A204.1 (cell line): ENCODE data around the gene PER2.

ENCODE experiments used
- FAIRE-seq: peaks from 2 replicates; lab custom pipeline; 2012; peaks lifted over from hg19 to GRCh38; lab: Jason Lieb, UNC

The PER2 gene

GRCh38 chr2:238225911-238226697 lies 62.3 kb downstream of the PER2 start:
- no peak for FAIRE-seq

DNA sequence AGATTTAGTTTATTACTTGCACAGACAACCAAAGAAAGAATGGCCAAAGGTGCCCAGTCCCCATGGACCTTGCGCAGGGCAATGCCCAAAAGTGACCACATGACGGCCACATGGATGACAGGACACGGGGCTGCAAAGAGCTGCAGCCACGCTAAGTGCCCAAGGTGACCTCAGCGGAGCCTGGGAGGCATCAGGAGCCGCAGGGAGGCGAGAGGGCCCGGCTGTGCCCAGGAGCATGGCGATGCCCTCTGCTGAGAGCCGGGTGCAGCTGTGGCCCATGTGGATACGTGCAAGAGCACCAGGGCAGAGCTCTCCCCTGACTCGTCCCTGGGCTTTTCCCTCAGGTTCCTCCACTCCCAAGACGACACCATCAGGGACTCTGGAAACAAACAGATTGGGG lies 63.3 kb downstream of the PER2 start:
- no peak for FAIRE-seq

DNA sequence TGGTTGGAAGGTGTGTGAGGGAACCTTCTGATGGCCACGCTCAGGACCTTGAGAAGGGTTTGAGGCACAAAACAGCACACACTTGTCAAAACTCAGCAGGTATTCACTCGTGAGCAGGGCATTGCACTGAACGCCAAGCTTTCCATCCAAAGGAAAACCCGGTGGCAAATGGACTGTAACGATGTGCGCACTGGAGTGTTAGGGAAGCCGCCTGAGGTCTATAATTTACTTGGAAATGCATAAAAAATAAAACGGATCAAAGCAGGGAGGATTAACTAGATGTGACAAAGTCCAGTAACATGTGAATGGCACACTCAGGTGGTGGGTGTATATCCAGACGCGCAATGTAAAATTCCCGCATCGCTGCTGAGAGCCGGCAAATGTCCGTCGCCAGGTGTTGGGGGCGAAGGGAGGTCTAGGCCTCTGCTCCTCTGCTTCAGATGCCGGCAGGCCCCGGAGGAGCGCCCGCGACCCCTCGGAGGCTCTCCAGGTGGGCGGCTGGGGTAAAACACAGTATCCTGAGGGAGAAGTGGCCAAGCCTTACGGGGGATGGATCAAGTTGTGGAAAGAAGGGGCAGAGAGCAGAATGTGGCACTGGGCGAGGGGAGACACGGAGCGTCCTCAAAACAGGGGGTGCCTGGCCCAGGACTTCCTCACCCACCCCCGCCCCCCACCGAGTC lies 63.9 kb downstream of the PER2 start:
- FAIRE-seq = no peak

GRCh38 chr2:238220892-238221521 lies 67.4 kb downstream of the PER2 start:
- FAIRE-seq = peak; percentile 23

- FAIRE-seq = no peak
These were observed 68.0 kb downstream of the PER2 start for GRCh38 chr2:238220274-238220891.

- no peak for FAIRE-seq
These were observed 71.7 kb downstream of the PER2 start for GRCh38 chr2:238216651-238217184.

GRCh38 chr2:238207006-238207405 lies 81.4 kb downstream of the PER2 start:
- FAIRE-seq = no peak

DNA sequence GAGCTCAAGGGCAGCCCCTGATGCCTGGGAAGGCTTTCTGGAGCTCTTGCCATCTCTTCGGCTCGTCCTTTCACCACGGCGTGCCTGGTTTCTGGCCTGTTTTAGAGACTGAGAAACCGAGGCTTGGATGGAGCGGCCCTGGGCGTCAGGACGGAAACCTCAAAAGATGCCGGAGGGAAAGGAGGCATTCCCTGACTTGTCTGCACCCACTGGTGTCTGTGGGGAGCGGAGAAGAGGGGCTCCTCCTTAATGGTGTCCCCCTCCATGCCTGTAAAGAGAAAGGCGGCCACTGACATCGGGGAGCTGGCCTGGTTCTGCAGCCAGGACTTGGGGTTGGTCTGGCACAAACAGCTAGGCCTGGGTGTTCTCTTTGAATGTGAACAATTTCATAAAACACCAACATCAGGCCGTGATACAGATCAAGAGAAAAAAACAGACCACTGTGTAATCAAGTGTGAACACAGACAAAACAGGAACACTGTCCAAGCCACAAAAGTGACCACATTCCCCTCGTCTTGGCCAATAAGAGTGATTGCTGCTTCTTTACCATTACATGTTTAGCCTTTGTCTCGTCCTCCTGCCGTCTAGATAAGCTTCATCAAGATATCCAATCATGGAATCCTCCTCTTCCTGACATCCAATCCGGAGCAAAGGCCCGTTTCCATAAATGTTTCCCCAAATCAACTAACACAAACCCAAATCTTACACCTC lies 84.3 kb downstream of the PER2 start:
- FAIRE-seq = no peak

DNA sequence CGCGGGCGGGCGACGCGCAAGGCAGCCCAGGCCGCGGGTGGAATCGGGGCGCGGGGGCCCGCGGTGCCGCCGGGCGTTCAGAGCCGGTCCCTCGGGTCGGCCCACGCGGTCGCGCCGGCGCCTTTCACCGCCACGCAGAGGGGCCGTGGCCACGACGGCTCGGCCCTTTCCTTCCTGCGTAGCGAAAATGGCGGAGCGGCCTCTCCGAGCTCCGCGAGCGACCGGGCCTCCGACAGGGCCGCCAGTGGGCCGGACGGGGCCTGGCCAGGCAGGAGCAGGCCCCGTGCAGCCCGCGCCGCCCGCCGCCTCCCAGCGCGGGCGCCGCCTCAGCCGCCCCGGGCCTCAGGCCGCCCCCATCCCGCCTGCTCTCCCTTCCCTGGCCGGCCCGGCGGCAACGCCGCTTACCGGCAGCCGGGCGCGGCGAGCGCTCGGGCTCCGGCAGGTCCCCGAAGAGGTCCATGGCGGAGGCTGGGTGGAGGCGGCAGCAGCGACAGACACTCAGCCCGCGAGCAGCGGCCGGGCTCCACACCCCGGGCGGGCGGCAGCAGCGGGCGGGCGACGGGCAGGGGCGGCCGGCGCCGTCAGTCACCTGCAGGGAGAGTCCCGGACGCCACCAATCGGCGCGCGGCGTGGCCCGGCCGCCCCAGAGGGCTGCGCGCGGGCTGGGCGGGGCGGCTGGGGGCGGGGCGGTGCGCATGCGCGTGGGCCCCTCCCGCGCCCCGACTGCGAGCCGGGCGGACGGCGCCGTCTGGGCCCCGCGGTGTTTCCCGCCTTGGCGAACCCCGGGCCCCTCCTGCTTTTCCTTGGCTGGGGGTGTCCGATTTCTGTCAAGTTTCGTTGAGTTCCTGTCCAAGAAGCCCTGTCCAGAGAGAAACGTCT lies 85.1 kb downstream of the PER2 start, which contains the start of gene ILKAP:
Gene ILKAP, minus strand, starts transcription at position 602 of the 879 bp plus-strand sequence. Its CDS starts 142 bp downstream, at position 460.
- no peak for FAIRE-seq

- FAIRE-seq = no peak
These were observed 85.9 kb downstream of the PER2 start for GRCh38 chr2:238202326-238203093.
